Suprapubic skin (tissue), 4 donors: ENCODE data around the gene SEMA6B. TPM values are rescaled to one million over a fixed set of nuclear protein-coding genes. Genes with fewer than 3 reads are reported as not detected.
A peak's percentile ranks its signal among the peaks of the same experiment; 100 is the strongest.

Source experiments
- DNase-seq, 2 donors: peaks; one replicate each; pipeline ENCODE4 v3.0.0-alpha.2; 2019; ENCODE audit warnings: low spot score in 2 of 2
- H3K27ac ChIP-seq: fragments of 200-600 bp; sonication (generic); one replicate; pipeline ENCODE4 v1.5.1; 2019
- H3K27me3 ChIP-seq: fragments of 200-600 bp; sonication (generic); one replicate; pipeline ENCODE4 v1.5.1; 2019
- H3K36me3 ChIP-seq: fragments of 200-600 bp; sonication (generic); one replicate; pipeline ENCODE4 v1.5.1; 2019
- H3K4me1 ChIP-seq: fragments of 200-600 bp; sonication (generic); one replicate; pipeline ENCODE4 v1.5.1; 2019
- H3K4me3 ChIP-seq: fragments of 200-600 bp; sonication (generic); one replicate; pipeline ENCODE4 v1.5.1; 2019; ENCODE audit warnings: mild to moderate bottlenecking
- H3K9me3 ChIP-seq: fragments of 200-600 bp; sonication (generic); one replicate; pipeline ENCODE4 v1.5.1; 2019
- CTCF ChIP-seq, 2 donors: fragments of 200-600 bp in 1 of 2; fragments of 450-650 bp in 1 of 2; sonication (generic) in 1 of 2; IDR thresholded peaks; one replicate each; pipeline ENCODE4 v1.5.1; 2016 to 2019; ENCODE audit warnings: antibody characterized with exemption in 2 of 2, mild to moderate bottlenecking in 1 of 2, moderate library complexity in 1 of 2
- EP300 ChIP-seq: sonication (generic); formaldehyde crosslinking; IDR thresholded peaks from one replicate; pipeline ENCODE4 v1.6.1; 2017; ENCODE audit warnings: antibody characterized with exemption
- POLR2A ChIP-seq, 2 donors: fragments of 450-650 bp; IDR thresholded peaks; one replicate each; pipeline ENCODE4 v1.6.1; 2017; ENCODE audit warnings: antibody characterized with exemption in 2 of 2, mild to moderate bottlenecking in 2 of 2, moderate library complexity in 2 of 2
- POLR2AphosphoS5 ChIP-seq, 3 donors: sonication (generic); formaldehyde crosslinking; IDR thresholded peaks; one replicate each; pipeline ENCODE4 v1.6.1; 2017; ENCODE audit warnings: antibody characterized with exemption in 3 of 3
- WGBS: methylation state at CpG from one replicate; pipeline ENCODE4 v1.1.5; 2018; 5-methylcytosine and 5-hydroxymethylcytosine counted together
- total RNA-seq, 4 donors: library from RNA; depleted of rRNA; stranded (reverse); fragments of >200 nt; gene quantifications; one replicate each; pipeline ENCODE4 v1.1.0, GENCODE V29; 2016

Gene SEMA6B
- total RNA-seq, 4 donors from 2014 or later = 1.5 to 5.4 (median 3.3) TPM

- Histone ChIP-seq H3K36me3 (no peaks in the 10 kb centered on the region), H3K4me3 (no peak overlapping the region), H3K9me3 (no peaks in the 10 kb centered on the region), H3K27me3 (peaks cover 72% of the 10 kb centered on the region), H3K27ac (no peak overlapping the region), H3K4me1 (peaks cover 25% of the 10 kb centered on the region)
- no peak for TF ChIP-seq CTCF (IDR thresholded peaks at IDR 0.05)
- no peak for TF ChIP-seq POLR2AphosphoS5 (IDR thresholded peaks at IDR 0.05)
- TF ChIP-seq POLR2A (IDR thresholded peaks at IDR 0.05) = no peak
- no peak for TF ChIP-seq EP300
- WGBS = 86% methylated on average over 5 of the region's 5 CpGs
- DNase-seq = no peak
These were observed 17.7 kb upstream of the SEMA6B start for GRCh38 chr19:4577020-4577782.

GRCh38 chr19:4576016-4576933, 16.8 kb upstream of the SEMA6B start:
- DNase-seq = peak in 1 of 2 donors; percentile 78
- TF ChIP-seq POLR2AphosphoS5 (IDR thresholded peaks at IDR 0.05) = no peak
- TF ChIP-seq CTCF (IDR thresholded peaks at IDR 0.05) = peak; percentile 12 to 72
- Histone ChIP-seq H3K4me3 (no peak overlapping the region), H3K27ac (peak overlapping the region; percentile 48), H3K36me3 (no peaks in the 10 kb centered on the region), H3K27me3 (peaks cover 66% of the 10 kb centered on the region), H3K9me3 (no peaks in the 10 kb centered on the region), H3K4me1 (peaks cover 24% of the 10 kb centered on the region)
- 47% methylated on average over 17 of the region's 17 CpGs for WGBS

GRCh38 chr19:4575267-4576015, 16.0 kb upstream of the SEMA6B start:
- Histone ChIP-seq H3K27me3 (peaks cover 58% of the 10 kb centered on the region), H3K4me3 (no peak overlapping the region), H3K27ac (peak overlapping the region; percentile 52), H3K4me1 (peaks cover 16% of the 10 kb centered on the region), H3K36me3 (no peaks in the 10 kb centered on the region), H3K9me3 (no peaks in the 10 kb centered on the region)
- DNase-seq = no peak
- WGBS = 5% methylated on average over 11 of the region's 19 CpGs
- TF ChIP-seq POLR2A (IDR thresholded peaks at IDR 0.05) = no peak
- peak in 1 of 3 donors; percentile 40 for TF ChIP-seq POLR2AphosphoS5 (IDR thresholded peaks at IDR 0.05)
- no peak for TF ChIP-seq CTCF (IDR thresholded peaks at IDR 0.05)
- TF ChIP-seq EP300 = no peak

GRCh38 chr19:4573682-4574081, 14.2 kb upstream of the SEMA6B start:
- Histone ChIP-seq H3K9me3 (no peaks in the 10 kb centered on the region), H3K36me3 (no peaks in the 10 kb centered on the region), H3K4me1 (peaks cover 13% of the 10 kb centered on the region), H3K27ac (no peak overlapping the region), H3K4me3 (no peak overlapping the region), H3K27me3 (peaks cover 40% of the 10 kb centered on the region)
- TF ChIP-seq CTCF (IDR thresholded peaks at IDR 0.05) = no peak
- no peak for TF ChIP-seq EP300
- no peak for TF ChIP-seq POLR2AphosphoS5 (IDR thresholded peaks at IDR 0.05)
- no peak for TF ChIP-seq POLR2A (IDR thresholded peaks at IDR 0.05)
- no peak for DNase-seq
- WGBS = 78% methylated on average over 6 of the region's 6 CpGs
